Endothelial cell of umbilical vein (primary cell): ENCODE measurements around the gene APBA2. TPM values are rescaled to one million over a fixed set of nuclear protein-coding genes. Genes with fewer than 3 reads are reported as not detected.

Experiments
- BruUV-seq: library from RNA; stranded (reverse); fragments of 400-500 nt; replicated peaks from 2 replicates; lab custom pipeline; 2021; lab: Mats Ljungman, UMichigan
- CTCF ChIA-PET: fragments of 300-600, 350-600 bp; sonication (Branson Sonifier 250); formaldehyde crosslinking; loops from one replicate; lab custom pipeline; 2021; ENCODE audit warnings: antibody characterized with exemption, inconsistent platforms; lab: Charles Lee
- POLR2A ChIA-PET: fragments of 300-600, 350-600 bp; sonication (Branson Sonifier 250); formaldehyde crosslinking; loops from one replicate; lab custom pipeline; 2021; ENCODE audit warnings: antibody characterized with exemption, inconsistent platforms; lab: Charles Lee
- DNase-seq: peaks from one replicate; pipeline ENCODE4 v3.0.0-alpha.2; 2011; ENCODE audit warnings: low read depth, low spot score
- FAIRE-seq: peaks from 2 replicates; lab custom pipeline; 2011; peaks lifted over from hg19 to GRCh38; lab: Jason Lieb, UNC
- H2AFZ ChIP-seq: 2 replicates; pipeline ENCODE4 v1.6.0; 2012; ENCODE audit warnings: low read depth, low read length, control low read depth, inconsistent platforms
- H3K27ac ChIP-seq: 2 replicates; pipeline ENCODE4 v1.5.1; 2011; ENCODE audit warnings: low read depth, mild to moderate bottlenecking, control low read depth, low read length, moderate library complexity; ENCODE audit not compliant: insufficient read depth
- H3K27me3 ChIP-seq, 2 experiments: 2 replicates each; pipeline versions ENCODE4 v1.6.0 to v1.6.1; 2011; ENCODE audit warnings: low read length in 2 of 2, mixed read lengths in 1 of 2; ENCODE audit not compliant: control insufficient read depth in 2 of 2, insufficient read depth in 2 of 2
- H3K36me3 ChIP-seq, 2 experiments: 2 replicates in 1 of 2; 3 replicates in 1 of 2; pipeline ENCODE4 v1.5.1; 2011; ENCODE audit warnings: low read length in 2 of 2, mild to moderate bottlenecking in 1 of 2, moderate library complexity in 1 of 2; ENCODE audit not compliant: control insufficient read depth in 2 of 2, insufficient read depth in 2 of 2; ENCODE audit errors: extremely low read depth in 1 of 2
- H3K4me1 ChIP-seq: 3 replicates; pipeline ENCODE4 v1.5.1; 2011; ENCODE audit warnings: mild to moderate bottlenecking, low read length; ENCODE audit not compliant: control insufficient read depth, insufficient read depth; ENCODE audit errors: extremely low read depth
- H3K4me2 ChIP-seq: 2 replicates; pipeline ENCODE4 v1.6.1; 2011; ENCODE audit warnings: low read length, control low read depth, mixed read lengths; ENCODE audit not compliant: insufficient read depth
- H3K4me3 ChIP-seq, 3 experiments: fragments of 200-600 bp in 1 of 3; sonication (generic), shearing (Covaris generic) in 1 of 3; replicated peaks in 1 of 3; 2 replicates each; pipeline ENCODE4 v1.5.1; 2011 to 2016; ENCODE audit warnings: control low read depth in 3 of 3, low read length in 3 of 3, mild to moderate bottlenecking in 2 of 3, inconsistent platforms in 1 of 3, low read depth in 1 of 3, moderate library complexity in 1 of 3; ENCODE audit not compliant: insufficient read depth in 1 of 3
- H3K79me2 ChIP-seq: 2 replicates; pipeline ENCODE4 v1.6.0; 2012; ENCODE audit warnings: low read length, inconsistent platforms; ENCODE audit not compliant: control insufficient read depth, insufficient read depth
- H3K9ac ChIP-seq: replicated peaks from 2 replicates; pipeline ENCODE3; 2011; ENCODE audit warnings: low read length, control low read depth; ENCODE audit not compliant: insufficient read depth; ENCODE audit errors: extremely low read depth
- H3K9me1 ChIP-seq: replicated peaks from 3 replicates; pipeline ENCODE4 v1.6.0; 2011; ENCODE audit warnings: mild to moderate bottlenecking, low read length; ENCODE audit not compliant: control insufficient read depth, insufficient read depth; ENCODE audit errors: extremely low read depth
- H3K9me3 ChIP-seq: replicated peaks from 2 replicates; pipeline ENCODE4 v1.5.1; 2012; ENCODE audit warnings: low read length, inconsistent platforms; ENCODE audit not compliant: control insufficient read depth, insufficient read depth
- H4K20me1 ChIP-seq: replicated peaks from 2 replicates; pipeline ENCODE3; 2011; ENCODE audit warnings: mild to moderate bottlenecking, low read length; ENCODE audit not compliant: control insufficient read depth, insufficient read depth; ENCODE audit errors: extremely low read depth
- EZH2 ChIP-seq: IDR thresholded peaks from 2 replicates; pipeline ENCODE4 v1.6.1; 2012; ENCODE audit warnings: borderline replicate concordance, low read depth, mild to moderate bottlenecking, moderate library complexity, low read length, inconsistent platforms; ENCODE audit not compliant: severe bottlenecking
- FOS ChIP-seq: IDR thresholded peaks from 2 replicates; pipeline ENCODE4 v1.6.1; 2011; ENCODE audit warnings: mild to moderate bottlenecking, low read length, moderate library complexity, borderline replicate concordance; ENCODE audit not compliant: insufficient read depth
- GATA2 ChIP-seq: IDR thresholded peaks from 2 replicates; pipeline ENCODE4 v1.7.0; 2011; ENCODE audit warnings: low read depth, mild to moderate bottlenecking, moderate library complexity, mixed read lengths, low read length; ENCODE audit not compliant: insufficient read length, insufficient read depth
- JUN ChIP-seq: IDR thresholded peaks from 2 replicates; pipeline ENCODE4 v1.6.1; 2011; ENCODE audit warnings: borderline replicate concordance, low read depth; ENCODE audit not compliant: insufficient read length, insufficient read depth
- MYC ChIP-seq: IDR thresholded peaks from one replicate; pipeline ENCODE4 v1.6.1; 2011; ENCODE audit warnings: mild to moderate bottlenecking, low read depth, low read length
- POLR2A ChIP-seq: IDR thresholded peaks from 2 replicates; pipeline ENCODE4 v1.6.1; 2012; ENCODE audit warnings: low read depth, mild to moderate bottlenecking, control low read depth, low read length
- POLR2AphosphoS5 ChIP-seq: IDR thresholded peaks from 2 replicates; pipeline ENCODE4 v1.6.1; 2012; ENCODE audit warnings: low read depth, mild to moderate bottlenecking, control low read depth, low read length, moderate library complexity; ENCODE audit not compliant: insufficient read depth
- dilution Hi-C: fragments of 300-500 bp; cut with MboI; formaldehyde crosslinking; loops from one replicate; pipeline ENCODE4 v1.15.0; 2019; ENCODE audit warnings: low sequenced_read_pairs; ENCODE audit not compliant: extremely low pct_ligation_motif_present
- intact Hi-C: fragments of 100-400 bp; cut with micrococcal nuclease; formaldehyde crosslinking; loops from one replicate; pipeline ENCODE4 v1.10.0; 2022
- polyA plus RNA-seq, 4 experiments: library from polyadenylated mRNA; depleted of rRNA in 3 of 4; stranded (reverse) in 3 of 4; unstranded in 1 of 4; fragments of >200 nt; gene quantifications; 2 replicates each; pipeline versions ENCODE4 v1.2.1 to v1.2.3, GENCODE V29; 2011 to 2012; ENCODE audit warnings: missing spikeins in 1 of 4
- total RNA-seq: library from RNA; stranded (reverse); gene quantifications from 2 replicates; pipeline ENCODE4 v1.2.3, GENCODE V29; 2021
- TF ChIP-seq, protein P1 (sequence below): IDR thresholded peaks from 2 replicates; pipeline ENCODE4 v1.6.1; 2011; ENCODE audit not compliant: insufficient read depth, insufficient read length
- TF ChIP-seq, protein P2 (sequence below), 2 donors: IDR thresholded peaks; 1 replicate in 1 of 2; 2 replicates in 1 of 2; pipeline ENCODE4 v1.5.1; 2011; ENCODE audit warnings: low read length in 2 of 2, mild to moderate bottlenecking in 2 of 2, moderate library complexity in 2 of 2, control low read depth in 1 of 2, inconsistent platforms in 1 of 2, low read depth in 1 of 2; ENCODE audit not compliant: insufficient read depth in 1 of 2; ENCODE audit errors: extremely low read depth in 1 of 2

Gene APBA2
- total and polyA plus RNA-seq, 2 donors (not counting 3 experiments of a cell fraction or from before 2014, with no cell fraction given), result 5.7 to 11.1 TPM

DNA sequence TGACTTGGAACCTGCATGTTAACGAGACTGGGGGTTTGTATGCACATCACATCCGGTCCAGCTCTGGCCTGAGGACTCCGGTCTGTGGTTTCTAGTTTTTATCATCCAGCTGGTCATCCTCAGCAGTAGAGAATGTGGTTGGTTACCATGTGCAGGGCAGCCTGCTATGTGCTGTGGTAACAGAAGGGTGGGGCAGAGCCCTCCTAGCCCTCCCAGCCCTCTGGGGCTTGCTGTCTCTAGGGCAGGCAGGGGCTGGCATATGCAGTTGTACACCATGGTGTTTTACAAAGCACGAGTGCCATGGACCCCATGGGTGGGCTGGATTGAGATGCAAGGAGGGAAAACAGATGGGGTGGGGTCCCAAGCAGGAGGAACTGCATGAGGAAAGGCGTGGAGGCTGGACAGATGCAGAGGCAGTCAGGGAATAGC is 70.2 kb downstream of the APBA2 start:
- no peak for FAIRE-seq
- no peak overlapping the region for H2AFZ ChIP-seq

DNA sequence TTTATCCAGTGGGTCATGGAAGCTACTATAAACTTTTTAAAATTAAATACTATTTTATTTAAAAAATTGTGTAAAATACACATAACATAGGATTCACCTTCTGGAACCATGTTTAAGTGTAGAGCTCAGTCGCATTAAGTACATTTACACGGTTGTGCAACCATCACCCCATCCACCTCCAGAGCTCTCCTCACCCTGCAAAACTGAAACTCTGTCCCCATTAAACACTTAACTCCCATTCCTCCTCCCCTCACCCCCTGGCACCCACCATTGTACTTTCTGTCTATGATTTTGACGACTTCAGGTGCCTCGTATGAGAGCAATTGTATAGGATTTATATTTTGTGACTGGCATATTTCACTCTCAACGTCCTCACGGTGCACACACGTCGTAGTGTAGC is 70.7 kb downstream of the APBA2 start:
- ChIA-PET CTCF (interaction anchor here (0.7 kb wide), 1 partner anchor 16 kb away, joined by 3 read pairs; no protein-coding TSS in a partner anchor), POLR2A (no interaction called here)
- Histone ChIP-seq H3K79me2 (no peaks in the 10 kb centered on the region), H3K9me1 (no peaks in the 10 kb centered on the region), H3K27me3 (no peaks in the 10 kb centered on the region), H3K27ac (no peak overlapping the region), H2AFZ (no peak overlapping the region), H3K4me2 (no peak overlapping the region), H3K4me3 (no peak overlapping the region), H3K36me3 (no peaks in the 10 kb centered on the region), H3K9ac (no peak overlapping the region), H4K20me1 (no peaks in the 10 kb centered on the region), H3K9me3 (no peaks in the 10 kb centered on the region), H3K4me1 (peaks cover 4% of the 10 kb centered on the region)
- FAIRE-seq, result no peak
- intact Hi-C loops, result no loop called here
- dilution Hi-C loops, result no loop called here
- no peak for DNase-seq
- BruUV-seq, result no TSS peak
- TF ChIP-seq FOS (no peak), POLR2A (no peak), EZH2 (no peak), GATA2 (no peak), POLR2AphosphoS5 (no peak), MYC (no peak), JUN (no peak)
- TF ChIP-seq, protein P1, sequence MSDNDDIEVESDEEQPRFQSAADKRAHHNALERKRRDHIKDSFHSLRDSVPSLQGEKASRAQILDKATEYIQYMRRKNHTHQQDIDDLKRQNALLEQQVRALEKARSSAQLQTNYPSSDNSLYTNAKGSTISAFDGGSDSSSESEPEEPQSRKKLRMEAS, result no peak
- TF ChIP-seq, protein P2, sequence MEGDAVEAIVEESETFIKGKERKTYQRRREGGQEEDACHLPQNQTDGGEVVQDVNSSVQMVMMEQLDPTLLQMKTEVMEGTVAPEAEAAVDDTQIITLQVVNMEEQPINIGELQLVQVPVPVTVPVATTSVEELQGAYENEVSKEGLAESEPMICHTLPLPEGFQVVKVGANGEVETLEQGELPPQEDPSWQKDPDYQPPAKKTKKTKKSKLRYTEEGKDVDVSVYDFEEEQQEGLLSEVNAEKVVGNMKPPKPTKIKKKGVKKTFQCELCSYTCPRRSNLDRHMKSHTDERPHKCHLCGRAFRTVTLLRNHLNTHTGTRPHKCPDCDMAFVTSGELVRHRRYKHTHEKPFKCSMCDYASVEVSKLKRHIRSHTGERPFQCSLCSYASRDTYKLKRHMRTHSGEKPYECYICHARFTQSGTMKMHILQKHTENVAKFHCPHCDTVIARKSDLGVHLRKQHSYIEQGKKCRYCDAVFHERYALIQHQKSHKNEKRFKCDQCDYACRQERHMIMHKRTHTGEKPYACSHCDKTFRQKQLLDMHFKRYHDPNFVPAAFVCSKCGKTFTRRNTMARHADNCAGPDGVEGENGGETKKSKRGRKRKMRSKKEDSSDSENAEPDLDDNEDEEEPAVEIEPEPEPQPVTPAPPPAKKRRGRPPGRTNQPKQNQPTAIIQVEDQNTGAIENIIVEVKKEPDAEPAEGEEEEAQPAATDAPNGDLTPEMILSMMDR (IDR thresholded peaks at IDR 0.05; ENCODE audit: extremely low read depth in 1 of 2, insufficient read depth in 1 of 2, low read depth in 1 of 2, low read length in 2 of 2), result no peak

More for the DNA sequence above, 70.2 kb downstream of the APBA2 start:
- CTCF ChIA-PET, result interaction anchor here (0.7 kb wide), 1 partner anchor 15 kb away, joined by 3 read pairs; no protein-coding TSS in a partner anchor
- Histone ChIP-seq H3K9me1 (no peaks in the 10 kb centered on the region), H3K4me2 (no peak overlapping the region), H3K4me3 (no peak overlapping the region), H4K20me1 (no peaks in the 10 kb centered on the region), H3K9ac (no peak overlapping the region), H3K27me3 (no peaks in the 10 kb centered on the region), H3K79me2 (no peaks in the 10 kb centered on the region), H3K4me1 (peaks cover under 1% of the 10 kb centered on the region), H3K36me3 (no peaks in the 10 kb centered on the region), H3K27ac (no peak overlapping the region), H3K9me3 (no peaks in the 10 kb centered on the region)
- TF ChIP-seq GATA2 (no peak), MYC (no peak)
- TF ChIP-seq, protein P1, result no peak
- intact Hi-C loops (no loop called here), dilution Hi-C loops (no loop called here)
- BruUV-seq, result no TSS peak
- POLR2A ChIA-PET, result no interaction called here
- no peak for DNase-seq
